ENCODE measurements around the gene DNAH7. TPM values are rescaled to one million over a fixed set of nuclear protein-coding genes. Genes with fewer than 3 reads are reported as not detected.

DNAH7 gene
- total RNA-seq, 4 donors from 2014 or later, result 9.9 to 21.7 (median 15.5) TPM

DNA sequence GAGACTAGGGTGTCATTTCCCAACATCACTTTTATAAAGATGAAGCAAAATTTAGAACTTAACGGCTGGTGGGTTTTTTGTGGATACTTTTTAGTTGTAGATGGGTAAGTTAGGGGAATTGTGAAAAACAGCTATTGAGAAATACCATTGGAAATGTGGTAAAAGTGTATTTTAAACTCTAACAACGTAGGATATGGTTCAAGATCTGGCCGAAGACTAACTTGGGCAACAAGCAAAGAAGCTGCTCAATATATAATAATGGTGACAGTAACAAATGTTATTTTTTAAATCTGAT is 1.6 kb downstream of the DNAH7 start:
- DNase-seq, result no peak
- H3K4me1 ChIP-seq, result no peaks in the 10 kb centered on the region
- intact Hi-C loops (cut with DNase I), result no loop called here
- H3K27ac ChIP-seq, result no peak overlapping the region
- 21 to 23% methylated on average over 3 of the region's 3 CpGs for WGBS, 2 donors
- no peaks in the 10 kb centered on the region for H3K27me3 ChIP-seq
- no peaks in the 10 kb centered on the region for H3K36me3 ChIP-seq
- no peak for TF ChIP-seq POLR2A (IDR thresholded peaks at IDR 0.05)
- TF ChIP-seq, protein P1, sequence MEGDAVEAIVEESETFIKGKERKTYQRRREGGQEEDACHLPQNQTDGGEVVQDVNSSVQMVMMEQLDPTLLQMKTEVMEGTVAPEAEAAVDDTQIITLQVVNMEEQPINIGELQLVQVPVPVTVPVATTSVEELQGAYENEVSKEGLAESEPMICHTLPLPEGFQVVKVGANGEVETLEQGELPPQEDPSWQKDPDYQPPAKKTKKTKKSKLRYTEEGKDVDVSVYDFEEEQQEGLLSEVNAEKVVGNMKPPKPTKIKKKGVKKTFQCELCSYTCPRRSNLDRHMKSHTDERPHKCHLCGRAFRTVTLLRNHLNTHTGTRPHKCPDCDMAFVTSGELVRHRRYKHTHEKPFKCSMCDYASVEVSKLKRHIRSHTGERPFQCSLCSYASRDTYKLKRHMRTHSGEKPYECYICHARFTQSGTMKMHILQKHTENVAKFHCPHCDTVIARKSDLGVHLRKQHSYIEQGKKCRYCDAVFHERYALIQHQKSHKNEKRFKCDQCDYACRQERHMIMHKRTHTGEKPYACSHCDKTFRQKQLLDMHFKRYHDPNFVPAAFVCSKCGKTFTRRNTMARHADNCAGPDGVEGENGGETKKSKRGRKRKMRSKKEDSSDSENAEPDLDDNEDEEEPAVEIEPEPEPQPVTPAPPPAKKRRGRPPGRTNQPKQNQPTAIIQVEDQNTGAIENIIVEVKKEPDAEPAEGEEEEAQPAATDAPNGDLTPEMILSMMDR (IDR thresholded peaks at IDR 0.05), result no peak
- H3K4me3 ChIP-seq (replicated peaks in 1 of 3), result no peak overlapping the region
- no peaks in the 10 kb centered on the region for H3K9me3 ChIP-seq

DNA sequence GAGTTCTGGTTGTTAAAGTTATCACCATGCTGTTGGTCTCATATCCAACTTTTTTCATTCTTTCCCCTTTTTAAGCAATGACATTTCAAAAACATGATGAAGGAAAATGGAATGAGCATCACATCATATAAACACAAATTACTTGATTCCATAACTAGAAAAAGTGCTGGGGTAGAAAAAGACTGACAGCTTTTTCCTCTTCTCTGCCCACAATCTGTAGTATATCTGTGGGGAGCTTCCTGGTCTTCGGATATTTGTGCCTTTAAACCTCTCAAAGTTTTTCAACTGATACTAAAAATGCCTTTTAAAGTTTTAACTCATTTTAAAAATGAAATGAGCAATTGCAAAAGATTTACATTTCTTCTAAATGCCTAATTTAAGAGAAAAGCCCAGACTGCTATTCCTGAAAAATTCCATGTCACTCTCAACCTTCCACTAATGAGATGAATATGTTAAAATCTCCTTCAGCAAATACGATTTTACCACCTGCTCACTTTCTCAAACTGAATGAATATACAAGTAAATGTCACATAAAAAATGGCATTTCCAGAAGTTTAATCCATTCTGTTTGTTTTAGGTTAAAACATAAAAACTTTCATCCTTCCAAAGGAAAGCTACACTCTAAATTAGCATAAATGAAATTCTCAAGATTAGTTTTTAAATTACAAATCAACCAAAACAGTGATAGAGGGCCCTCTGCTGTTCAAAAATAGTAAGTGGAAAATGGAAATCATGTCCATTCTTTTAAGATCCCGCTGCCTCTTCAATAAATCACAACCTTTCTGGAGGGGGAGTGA is 2.1 kb downstream of the DNAH7 start:
- H3K9me3 ChIP-seq, result no peaks in the 10 kb centered on the region
- WGBS, 2 donors, result 49 to 57% methylated on average over 3 of the region's 3 CpGs
- no peaks in the 10 kb centered on the region for H3K4me1 ChIP-seq
- no peaks in the 10 kb centered on the region for H3K27me3 ChIP-seq
- intact Hi-C loops (cut with DNase I), result no loop called here
- no peaks in the 10 kb centered on the region for H3K36me3 ChIP-seq
- no peak overlapping the region for H3K27ac ChIP-seq
- no peak for DNase-seq
- H3K4me3 ChIP-seq (replicated peaks in 1 of 3), result no peak overlapping the region
- TF ChIP-seq POLR2A (IDR thresholded peaks at IDR 0.05), result no peak
- TF ChIP-seq, protein P1 (IDR thresholded peaks at IDR 0.05), result peak in 5 of 6 experiments; percentile 20 to 73 (median 53)

DNA sequence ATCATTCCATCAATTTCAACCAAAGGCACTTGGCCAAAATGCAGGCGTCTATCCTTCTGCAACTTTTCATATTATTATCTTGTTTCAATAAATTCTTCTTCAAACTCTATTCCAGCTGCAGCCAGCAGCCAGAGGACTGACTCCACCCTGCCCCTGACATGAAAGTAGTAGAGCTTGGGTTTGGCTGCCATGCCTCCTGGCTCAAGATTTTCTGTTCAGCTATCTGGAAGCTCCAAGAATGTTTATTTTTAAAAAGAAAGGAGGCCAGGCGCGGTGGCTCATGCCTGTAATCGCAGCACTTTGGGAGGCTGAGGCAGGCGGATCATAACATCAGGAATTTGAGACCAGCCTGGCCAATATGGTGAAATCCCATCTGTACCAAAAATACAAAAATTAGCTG is 4.9 kb downstream of the DNAH7 start:
- intact Hi-C loops (cut with DNase I), result no loop called here
- no peaks in the 10 kb centered on the region for H3K27me3 ChIP-seq
- H3K4me1 ChIP-seq, result no peaks in the 10 kb centered on the region
- no peak overlapping the region for H3K4me3 ChIP-seq (replicated peaks in 1 of 3)
- no peaks in the 10 kb centered on the region for H3K9me3 ChIP-seq
- 93 to 98% methylated on average over 5 of the region's 5 CpGs for WGBS, 2 donors
- DNase-seq, result no peak
- H3K36me3 ChIP-seq, result no peaks in the 10 kb centered on the region
- H3K27ac ChIP-seq, result no peak overlapping the region
- TF ChIP-seq POLR2A (IDR thresholded peaks at IDR 0.05), result no peak
- TF ChIP-seq, protein P1 (IDR thresholded peaks at IDR 0.05), result no peak

DNA sequence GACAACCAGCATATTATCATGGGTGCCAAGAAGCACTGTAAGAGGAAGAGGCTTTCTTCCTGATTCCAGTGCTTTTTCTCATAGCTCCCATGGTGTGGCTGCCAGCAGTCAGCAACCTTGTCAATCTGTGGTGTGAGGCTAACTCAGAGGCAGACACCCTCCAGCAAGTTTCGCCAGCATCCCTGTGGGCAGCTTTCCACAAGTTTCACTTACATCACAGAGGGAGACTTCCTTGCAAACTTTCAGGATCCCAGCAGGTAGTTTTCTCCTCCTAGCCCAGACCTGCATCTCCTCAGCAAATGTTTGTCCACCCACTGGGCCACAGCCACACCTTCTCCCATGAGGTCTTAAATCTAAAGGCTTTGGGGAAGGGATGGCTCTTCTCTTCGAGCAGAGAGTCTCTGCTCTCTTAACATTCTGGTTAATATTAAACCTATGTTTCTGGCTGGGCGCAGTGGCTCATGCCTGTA is 9.1 kb downstream of the DNAH7 start:
- TF ChIP-seq POLR2A (IDR thresholded peaks at IDR 0.05), result no peak
- TF ChIP-seq, protein P1 (IDR thresholded peaks at IDR 0.05), result no peak
- 68 to 75% methylated on average over 3 of the region's 3 CpGs for WGBS, 2 donors
- H3K36me3 ChIP-seq, result no peaks in the 10 kb centered on the region
- H3K4me1 ChIP-seq, result no peaks in the 10 kb centered on the region
- no peaks in the 10 kb centered on the region for H3K27me3 ChIP-seq
- intact Hi-C loops (cut with DNase I), result no loop called here
- H3K9me3 ChIP-seq, result no peaks in the 10 kb centered on the region
- H3K4me3 ChIP-seq (replicated peaks in 1 of 3), result no peak overlapping the region
- no peak for DNase-seq
- H3K27ac ChIP-seq, result no peak overlapping the region

DNA sequence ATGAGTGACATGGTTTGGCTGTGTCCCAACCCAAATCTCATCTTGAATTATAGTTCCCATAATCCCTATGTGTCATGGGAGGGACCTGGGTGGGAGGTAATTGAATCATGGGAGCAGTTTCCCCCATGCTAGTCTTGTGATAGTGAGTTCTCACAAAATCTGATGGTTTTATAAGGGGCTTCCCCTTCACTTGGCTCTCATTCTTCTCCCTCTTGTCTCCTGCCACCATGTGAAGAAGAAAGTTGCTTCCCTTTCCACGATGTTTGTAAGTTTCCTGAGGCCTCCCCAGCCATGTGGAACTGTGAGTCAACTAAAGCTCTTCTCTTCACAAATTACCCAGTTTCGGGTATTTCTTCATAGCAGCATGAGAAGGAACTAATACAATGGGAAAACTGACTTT is 14.0 kb downstream of the DNAH7 start:
- DNase-seq, result no peak
- no peaks in the 10 kb centered on the region for H3K27me3 ChIP-seq
- no peak overlapping the region for H3K4me3 ChIP-seq (replicated peaks in 1 of 3)
- TF ChIP-seq, protein P1 (IDR thresholded peaks at IDR 0.05), result no peak
- no peak for TF ChIP-seq POLR2A (IDR thresholded peaks at IDR 0.05)
- intact Hi-C loops (cut with DNase I), result no loop called here
- no peak overlapping the region for H3K27ac ChIP-seq
- no peaks in the 10 kb centered on the region for H3K9me3 ChIP-seq
- H3K36me3 ChIP-seq, result no peaks in the 10 kb centered on the region
- H3K4me1 ChIP-seq, result no peaks in the 10 kb centered on the region
- WGBS, 2 donors, result 77 to 89% methylated on average over 2 of the region's 2 CpGs
